Neuron (in vitro differentiated cells): ENCODE results near the gene NUP88.
A peak's percentile ranks its signal among the peaks of the same experiment; 100 is the strongest.
"Not testable (repeated sequence)": the region's sequence is repeated elsewhere in the genome, so short reads cannot be mapped to it uniquely, and the experiment has no call there.

ENCODE experiments used
- H2AFZ ChIP-seq: one replicate; pipeline ENCODE4 v1.6.1; 2013; ENCODE audit warnings: low read depth, mild to moderate bottlenecking, inconsistent platforms, low read length, moderate library complexity
- H3K27me3 ChIP-seq: one replicate; pipeline ENCODE4 v1.6.1; 2013; ENCODE audit warnings: low read length; ENCODE audit not compliant: insufficient read depth
- H3K36me3 ChIP-seq: one replicate; pipeline ENCODE4 v1.6.1; 2013; ENCODE audit warnings: low read length; ENCODE audit not compliant: insufficient read depth
- H3K4me1 ChIP-seq: one replicate; pipeline ENCODE4 v1.6.1; 2013; ENCODE audit warnings: low read length; ENCODE audit not compliant: insufficient read depth
- H3K4me3 ChIP-seq: 2 replicates; pipeline ENCODE4 v1.5.1; 2013; ENCODE audit warnings: mild to moderate bottlenecking, low read length, moderate library complexity
- H3K9me3 ChIP-seq: one replicate; pipeline ENCODE4 v1.6.1; 2013; ENCODE audit warnings: low read length

Gene NUP88

DNA sequence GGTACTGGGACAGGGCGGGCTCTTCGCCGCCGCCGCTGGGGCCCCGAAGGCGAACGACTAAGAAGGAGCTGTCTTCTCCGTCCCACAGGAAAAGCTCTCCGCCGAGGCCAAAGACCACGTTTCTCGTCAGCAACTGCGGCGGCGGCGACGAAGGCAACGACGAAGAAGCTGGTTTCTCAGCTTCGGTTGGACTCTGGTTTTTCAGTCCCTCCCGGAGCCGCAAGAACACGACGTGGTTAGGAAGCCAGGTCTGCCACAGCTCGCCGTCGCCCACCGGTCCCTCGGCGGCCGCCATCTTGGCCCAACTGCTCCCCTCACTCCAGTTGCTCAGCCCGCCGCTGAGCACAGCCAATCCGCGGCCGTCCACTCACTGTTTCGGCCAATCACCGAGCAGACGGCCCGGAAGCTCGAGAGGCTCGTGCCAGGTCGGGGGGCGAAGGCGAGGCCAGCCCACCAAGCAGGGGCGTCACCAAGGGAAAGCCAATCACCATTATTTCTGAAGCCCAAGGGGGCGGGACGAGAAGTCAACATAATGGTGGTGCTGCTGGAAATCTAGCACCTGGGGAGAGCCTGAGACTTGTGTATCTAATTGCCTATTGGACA lies at the start of gene NUP88:
TSS of gene NUP88 (minus strand) at position 307 of the 603 bp plus-strand sequence. CDS start at position 295, 12 bp downstream.
- Histone ChIP-seq H3K9me3 (no peaks in the 10 kb centered on the region), H3K36me3 (peaks cover 49% of the 10 kb centered on the region), H3K27me3 (no peaks in the 10 kb centered on the region), H3K4me1 (peaks cover 23% of the 10 kb centered on the region), H3K4me3 (peak within 1 kb of the TSS; percentile 87), H2AFZ (peak within 1 kb of the TSS; percentile 73)

DNA sequence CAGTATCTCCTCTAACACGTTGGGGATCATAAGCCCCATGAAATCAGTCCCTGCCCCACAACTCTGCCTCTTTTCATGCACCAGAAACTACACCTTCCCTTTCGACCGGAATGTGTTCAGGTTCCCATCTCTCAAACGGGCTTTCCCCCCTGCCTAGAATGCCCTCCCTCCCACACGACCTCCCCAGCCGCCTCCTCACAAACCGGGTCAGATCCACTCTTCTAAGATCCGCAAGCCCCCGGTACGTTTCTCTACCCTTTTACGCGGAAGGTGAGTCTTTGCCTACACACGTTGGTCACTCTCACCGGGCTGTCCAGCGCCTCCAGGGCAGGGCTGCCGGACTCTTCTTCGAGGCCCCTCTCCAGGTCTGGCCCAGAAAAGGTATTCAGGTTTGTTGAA lies 48.6 kb upstream of the NUP88 start:
- no peaks in the 10 kb centered on the region for H3K9me3 ChIP-seq
- H3K27me3 ChIP-seq, result no peaks in the 10 kb centered on the region
- peaks cover 13% of the 10 kb centered on the region for H3K36me3 ChIP-seq
- H3K4me3 ChIP-seq, result peak overlapping the region; percentile 90
- H2AFZ ChIP-seq, result peak overlapping the region; percentile 29
- peaks cover 16% of the 10 kb centered on the region for H3K4me1 ChIP-seq

- H3K4me3 ChIP-seq, result peak overlapping the region; percentile 90
- H3K9me3 ChIP-seq, result no peaks in the 10 kb centered on the region
- H3K36me3 ChIP-seq, result peaks cover 13% of the 10 kb centered on the region
- H3K27me3 ChIP-seq, result no peaks in the 10 kb centered on the region
- H3K4me1 ChIP-seq, result peaks cover 16% of the 10 kb centered on the region
- no peak overlapping the region for H2AFZ ChIP-seq
Observed at GRCh38 chr17:5467416-5467815, 48.0 kb upstream of the NUP88 start.

GRCh38 chr17:5466295-5466694 lies 46.8 kb upstream of the NUP88 start:
- no peaks in the 10 kb centered on the region for H3K9me3 ChIP-seq
- H3K4me3 ChIP-seq, result peak overlapping the region; percentile 90
- H3K27me3 ChIP-seq, result no peaks in the 10 kb centered on the region
- H3K36me3 ChIP-seq, result peaks cover 9% of the 10 kb centered on the region
- H3K4me1 ChIP-seq, result peaks cover 16% of the 10 kb centered on the region
- no peak overlapping the region for H2AFZ ChIP-seq

GRCh38 chr17:5464717-5465507 lies 45.5 kb upstream of the NUP88 start:
- peaks cover 19% of the 10 kb centered on the region for H3K36me3 ChIP-seq
- no peaks in the 10 kb centered on the region for H3K9me3 ChIP-seq
- peaks cover 16% of the 10 kb centered on the region for H3K4me1 ChIP-seq
- no peak overlapping the region for H2AFZ ChIP-seq
- no peak overlapping the region for H3K4me3 ChIP-seq
- H3K27me3 ChIP-seq, result no peaks in the 10 kb centered on the region

DNA sequence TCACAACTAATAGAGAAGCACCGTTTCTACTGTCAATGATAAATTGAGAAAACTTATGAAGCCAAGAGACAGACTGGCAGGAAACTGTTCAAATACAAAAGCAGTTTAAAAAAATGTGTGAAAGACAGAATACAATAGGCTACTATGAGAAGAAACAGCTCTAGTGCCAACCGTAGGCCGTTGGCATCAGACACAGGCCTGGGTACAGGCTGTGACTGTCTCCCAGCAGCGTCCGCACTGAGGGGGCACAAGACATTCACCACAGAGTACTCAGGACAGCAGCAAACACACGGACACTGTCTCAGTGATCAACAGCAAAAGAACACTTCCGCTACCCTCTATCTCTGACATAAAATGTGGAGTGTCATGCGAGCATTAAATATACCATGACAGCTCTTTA lies 27.3 kb upstream of the NUP88 start:
- H3K27me3 ChIP-seq, result no peaks in the 10 kb centered on the region
- H3K9me3 ChIP-seq, result no peaks in the 10 kb centered on the region
- H2AFZ ChIP-seq, result no peak overlapping the region
- H3K4me1 ChIP-seq, result no peaks in the 10 kb centered on the region
- H3K4me3 ChIP-seq, result no peak overlapping the region
- peaks cover 76% of the 10 kb centered on the region for H3K36me3 ChIP-seq

GRCh38 chr17:5444209-5444608 lies 24.7 kb upstream of the NUP88 start:
- Histone ChIP-seq H3K4me3 (no peak overlapping the region), H2AFZ (no peak overlapping the region), H3K27me3 (no peaks in the 10 kb centered on the region), H3K36me3 (peaks cover 59% of the 10 kb centered on the region), H3K9me3 (no peaks in the 10 kb centered on the region), H3K4me1 (peaks cover 3% of the 10 kb centered on the region)

- H2AFZ ChIP-seq, result no peak overlapping the region
- H3K4me3 ChIP-seq, result no peak overlapping the region
- peaks cover 56% of the 10 kb centered on the region for H3K36me3 ChIP-seq
- no peaks in the 10 kb centered on the region for H3K9me3 ChIP-seq
- H3K4me1 ChIP-seq, result peaks cover 4% of the 10 kb centered on the region
- no peaks in the 10 kb centered on the region for H3K27me3 ChIP-seq
Observed at GRCh38 chr17:5443728-5444127, 24.3 kb upstream of the NUP88 start.

DNA sequence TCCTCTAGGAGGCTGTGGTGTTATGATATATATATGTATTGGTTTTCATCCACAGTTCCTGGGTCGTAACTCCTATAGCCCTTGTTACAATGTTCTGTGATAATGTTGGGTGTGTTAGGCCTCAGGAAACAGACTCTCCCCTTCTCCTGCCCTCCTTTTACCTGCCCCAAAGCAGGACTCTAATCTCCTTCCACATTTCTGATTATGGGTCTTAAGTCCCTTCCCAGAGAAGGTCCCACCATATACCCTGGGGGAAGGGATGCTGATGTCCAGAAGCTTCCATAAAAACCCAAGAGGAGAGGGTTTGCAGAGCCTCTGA lies 19.9 kb upstream of the NUP88 start:
- Histone ChIP-seq H3K4me1 (peaks cover 15% of the 10 kb centered on the region), H3K9me3 (no peaks in the 10 kb centered on the region), H3K27me3 (no peaks in the 10 kb centered on the region), H2AFZ (peak overlapping the region; percentile 40), H3K36me3 (peaks cover 50% of the 10 kb centered on the region), H3K4me3 (peak overlapping the region; percentile 19)

GRCh38 chr17:5438716-5439445 lies 19.4 kb upstream of the NUP88 start, which contains the start of gene C1QBP:
Gene C1QBP, minus strand, starts transcription at chr17:5439155. Its CDS starts 82 bp downstream, at chr17:5439073.
- peaks cover 15% of the 10 kb centered on the region for H3K4me1 ChIP-seq
- H3K9me3 ChIP-seq, result no peaks in the 10 kb centered on the region
- peak within 1 kb of the TSS; percentile 85 for H3K4me3 ChIP-seq
- no peaks in the 10 kb centered on the region for H3K27me3 ChIP-seq
- H3K36me3 ChIP-seq, result peaks cover 49% of the 10 kb centered on the region
- H2AFZ ChIP-seq, result peak within 1 kb of the TSS; percentile 60

DNA sequence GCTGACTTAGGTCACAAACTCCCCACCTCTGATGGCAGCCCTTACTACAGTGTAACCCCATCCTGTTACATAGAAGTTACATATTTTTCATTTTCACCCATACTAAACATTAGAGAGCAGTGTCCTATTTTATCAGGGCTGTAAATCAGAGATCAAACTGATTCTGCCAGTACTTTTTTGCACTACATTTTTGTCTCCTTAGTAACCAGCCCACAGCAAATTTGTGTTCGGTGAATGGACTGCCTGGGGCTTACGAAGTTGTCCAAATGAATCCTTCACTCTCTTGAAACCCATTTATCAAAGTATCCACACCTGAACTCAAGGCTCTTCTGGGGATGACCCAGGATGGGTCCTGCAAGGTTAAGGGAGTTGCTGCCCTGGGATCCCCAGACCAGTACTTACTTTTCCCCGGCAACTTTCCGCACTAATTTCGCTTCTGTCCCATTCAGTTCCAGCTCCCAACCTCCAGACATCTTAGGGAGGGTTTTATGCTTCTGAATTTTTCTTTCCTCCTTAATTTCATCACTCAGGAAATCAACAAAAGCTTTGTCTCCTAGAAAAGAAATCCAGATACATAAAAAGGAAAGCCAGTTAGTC lies 18.4 kb upstream of the NUP88 start:
- peaks cover 15% of the 10 kb centered on the region for H3K4me1 ChIP-seq
- H3K27me3 ChIP-seq, result no peaks in the 10 kb centered on the region
- H3K9me3 ChIP-seq, result no peaks in the 10 kb centered on the region
- peak overlapping the region; percentile 85 for H3K4me3 ChIP-seq
- H2AFZ ChIP-seq, result no peak overlapping the region
- peaks cover 51% of the 10 kb centered on the region for H3K36me3 ChIP-seq

- H3K27me3 ChIP-seq, H3K9me3 ChIP-seq, H2AFZ ChIP-seq, H3K4me3 ChIP-seq: not testable (repeated sequence)
- H3K36me3 ChIP-seq, result peaks cover 57% of the 10 kb centered on the region
- peaks cover 15% of the 10 kb centered on the region for H3K4me1 ChIP-seq
Observed at GRCh38 chr17:5435781-5436315, 16.4 kb upstream of the NUP88 start.

GRCh38 chr17:5434984-5435383 lies 15.5 kb upstream of the NUP88 start:
- H3K27me3 ChIP-seq, result no peaks in the 10 kb centered on the region
- H2AFZ ChIP-seq, result no peak overlapping the region
- peaks cover 15% of the 10 kb centered on the region for H3K4me1 ChIP-seq
- peaks cover 64% of the 10 kb centered on the region for H3K36me3 ChIP-seq
- H3K9me3 ChIP-seq, result no peaks in the 10 kb centered on the region
- no peak overlapping the region for H3K4me3 ChIP-seq
